ENCODE measurements around the gene IRGQ.

GRCh38 chr19:43606569-43607229 is 10.8 kb upstream of the IRGQ start:
- TF ChIP-seq GATA2 (IDR thresholded peaks at IDR 0.05; ENCODE audit: low read depth, low read length), result no peak
- TF ChIP-seq GATA3 (IDR thresholded peaks at IDR 0.05; ENCODE audit: low read depth, low read length), result no peak

Measured in SH-SY5Y (cell line).